Measurements from ENCODE around the gene SLC6A13. TPM values are rescaled to one million over a fixed set of nuclear protein-coding genes. Genes with fewer than 3 reads are reported as not detected.

Gene SLC6A13
- polyA plus RNA-seq, 1 donor from 2014 or later, result 1.4 TPM

DNA sequence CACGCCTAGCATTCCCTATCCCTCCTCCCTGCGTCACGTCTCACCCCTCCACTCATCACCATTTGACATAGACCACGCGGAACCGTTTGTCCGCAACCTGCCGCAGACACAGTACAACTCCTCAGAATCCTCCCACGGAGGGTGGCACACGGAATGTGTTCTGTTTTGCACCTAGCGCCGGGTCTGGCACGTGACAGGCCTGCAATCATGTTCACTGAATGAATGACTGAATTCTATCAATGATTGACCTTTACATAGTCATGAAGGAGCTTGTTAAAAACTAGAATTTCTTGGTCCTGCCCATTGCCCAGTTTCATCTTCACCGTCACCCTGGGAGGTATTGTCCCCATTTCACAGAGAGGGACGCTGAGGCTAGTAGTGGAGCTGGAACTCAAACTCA lies 53.4 kb downstream of the SLC6A13 start:
- Histone ChIP-seq H3F3A (ENCODE audit: insufficient read depth, low read length, poor library complexity, severe bottlenecking) (no peaks in the 10 kb centered on the region), H2AFZ (ENCODE audit: low read depth, low read length) (no peak overlapping the region), H3K9me3 (ENCODE audit: low read length) (no peaks in the 10 kb centered on the region), H3K9ac (ENCODE audit: low read length) (no peak overlapping the region), H3K9me2 (ENCODE audit: insufficient read depth, low read length) (no peaks in the 10 kb centered on the region), H3K4me2 (ENCODE audit: low read length) (no peak overlapping the region), H3K27ac (ENCODE audit: low read length) (no peak overlapping the region), H3K27me3 (ENCODE audit: insufficient read depth, low read depth, low read length) (peaks cover 5% of the 10 kb centered on the region), H4K20me1 (ENCODE audit: insufficient read depth) (no peaks in the 10 kb centered on the region), H3K4me3 (ENCODE audit: low read length) (no peak overlapping the region), H3K79me2 (replicated peaks; ENCODE audit: insufficient read depth, low read length) (no peaks in the 10 kb centered on the region), H3K36me3 (ENCODE audit: insufficient read depth, low read length) (no peaks in the 10 kb centered on the region)
- no peak for TF ChIP-seq TAF1 (IDR thresholded peaks at IDR 0.05; ENCODE audit: low read depth)
- no peak for TF ChIP-seq RAD21 (conservative IDR thresholded peaks at IDR 0.05)
- TF ChIP-seq EP300 (conservative IDR thresholded peaks at IDR 0.05; ENCODE audit: poor library complexity, severe bottlenecking), result no peak
- TF ChIP-seq, protein P1, sequence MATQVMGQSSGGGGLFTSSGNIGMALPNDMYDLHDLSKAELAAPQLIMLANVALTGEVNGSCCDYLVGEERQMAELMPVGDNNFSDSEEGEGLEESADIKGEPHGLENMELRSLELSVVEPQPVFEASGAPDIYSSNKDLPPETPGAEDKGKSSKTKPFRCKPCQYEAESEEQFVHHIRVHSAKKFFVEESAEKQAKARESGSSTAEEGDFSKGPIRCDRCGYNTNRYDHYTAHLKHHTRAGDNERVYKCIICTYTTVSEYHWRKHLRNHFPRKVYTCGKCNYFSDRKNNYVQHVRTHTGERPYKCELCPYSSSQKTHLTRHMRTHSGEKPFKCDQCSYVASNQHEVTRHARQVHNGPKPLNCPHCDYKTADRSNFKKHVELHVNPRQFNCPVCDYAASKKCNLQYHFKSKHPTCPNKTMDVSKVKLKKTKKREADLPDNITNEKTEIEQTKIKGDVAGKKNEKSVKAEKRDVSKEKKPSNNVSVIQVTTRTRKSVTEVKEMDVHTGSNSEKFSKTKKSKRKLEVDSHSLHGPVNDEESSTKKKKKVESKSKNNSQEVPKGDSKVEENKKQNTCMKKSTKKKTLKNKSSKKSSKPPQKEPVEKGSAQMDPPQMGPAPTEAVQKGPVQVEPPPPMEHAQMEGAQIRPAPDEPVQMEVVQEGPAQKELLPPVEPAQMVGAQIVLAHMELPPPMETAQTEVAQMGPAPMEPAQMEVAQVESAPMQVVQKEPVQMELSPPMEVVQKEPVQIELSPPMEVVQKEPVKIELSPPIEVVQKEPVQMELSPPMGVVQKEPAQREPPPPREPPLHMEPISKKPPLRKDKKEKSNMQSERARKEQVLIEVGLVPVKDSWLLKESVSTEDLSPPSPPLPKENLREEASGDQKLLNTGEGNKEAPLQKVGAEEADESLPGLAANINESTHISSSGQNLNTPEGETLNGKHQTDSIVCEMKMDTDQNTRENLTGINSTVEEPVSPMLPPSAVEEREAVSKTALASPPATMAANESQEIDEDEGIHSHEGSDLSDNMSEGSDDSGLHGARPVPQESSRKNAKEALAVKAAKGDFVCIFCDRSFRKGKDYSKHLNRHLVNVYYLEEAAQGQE (IDR thresholded peaks at IDR 0.05; ENCODE audit: borderline replicate concordance), result no peak
- TF ChIP-seq, protein P2, sequence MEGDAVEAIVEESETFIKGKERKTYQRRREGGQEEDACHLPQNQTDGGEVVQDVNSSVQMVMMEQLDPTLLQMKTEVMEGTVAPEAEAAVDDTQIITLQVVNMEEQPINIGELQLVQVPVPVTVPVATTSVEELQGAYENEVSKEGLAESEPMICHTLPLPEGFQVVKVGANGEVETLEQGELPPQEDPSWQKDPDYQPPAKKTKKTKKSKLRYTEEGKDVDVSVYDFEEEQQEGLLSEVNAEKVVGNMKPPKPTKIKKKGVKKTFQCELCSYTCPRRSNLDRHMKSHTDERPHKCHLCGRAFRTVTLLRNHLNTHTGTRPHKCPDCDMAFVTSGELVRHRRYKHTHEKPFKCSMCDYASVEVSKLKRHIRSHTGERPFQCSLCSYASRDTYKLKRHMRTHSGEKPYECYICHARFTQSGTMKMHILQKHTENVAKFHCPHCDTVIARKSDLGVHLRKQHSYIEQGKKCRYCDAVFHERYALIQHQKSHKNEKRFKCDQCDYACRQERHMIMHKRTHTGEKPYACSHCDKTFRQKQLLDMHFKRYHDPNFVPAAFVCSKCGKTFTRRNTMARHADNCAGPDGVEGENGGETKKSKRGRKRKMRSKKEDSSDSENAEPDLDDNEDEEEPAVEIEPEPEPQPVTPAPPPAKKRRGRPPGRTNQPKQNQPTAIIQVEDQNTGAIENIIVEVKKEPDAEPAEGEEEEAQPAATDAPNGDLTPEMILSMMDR (IDR thresholded peaks at IDR 0.05; ENCODE audit: poor library complexity, severe bottlenecking), result no peak
- no peak for TF ChIP-seq EZH2 (IDR thresholded peaks at IDR 0.05; ENCODE audit: borderline replicate concordance, insufficient read depth, low read length, poor library complexity, severe bottlenecking)
- TF ChIP-seq SMC3 (conservative IDR thresholded peaks at IDR 0.05; ENCODE audit: poor library complexity), result no peak
- TF ChIP-seq POLR2AphosphoS5 (IDR thresholded peaks at IDR 0.05), result no peak
- TF ChIP-seq MXI1 (conservative IDR thresholded peaks at IDR 0.05; ENCODE audit: poor library complexity, severe bottlenecking), result no peak

DNA sequence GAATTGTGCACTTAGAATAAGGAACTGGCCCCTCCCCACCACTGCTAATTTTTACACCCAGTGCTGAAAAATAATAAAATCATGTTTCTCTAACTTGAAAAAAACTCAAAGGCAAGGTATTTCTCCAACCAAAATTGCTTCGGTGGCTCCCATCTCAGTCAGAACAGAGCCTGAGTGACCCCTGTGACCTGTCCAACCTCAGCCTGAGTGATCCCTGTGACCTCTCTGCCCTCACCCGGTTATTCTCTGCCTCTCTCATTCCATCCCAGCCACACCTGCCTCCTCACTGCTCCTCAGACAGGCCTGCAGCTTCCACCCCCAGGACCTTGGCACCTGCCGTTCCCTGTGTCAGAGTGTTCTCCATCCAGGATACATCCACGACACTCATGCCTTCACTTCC lies 53.8 kb downstream of the SLC6A13 start:
- Histone ChIP-seq H3K4me2 (ENCODE audit: low read length) (no peak overlapping the region), H3F3A (ENCODE audit: insufficient read depth, low read length, poor library complexity, severe bottlenecking) (no peaks in the 10 kb centered on the region), H3K9me3 (ENCODE audit: low read length) (no peaks in the 10 kb centered on the region), H4K20me1 (ENCODE audit: insufficient read depth) (no peaks in the 10 kb centered on the region), H3K4me3 (ENCODE audit: low read length) (no peak overlapping the region), H3K79me2 (replicated peaks; ENCODE audit: insufficient read depth, low read length) (no peaks in the 10 kb centered on the region), H2AFZ (ENCODE audit: low read depth, low read length) (no peak overlapping the region), H3K9ac (ENCODE audit: low read length) (no peak overlapping the region), H3K27ac (ENCODE audit: low read length) (no peak overlapping the region), H3K36me3 (ENCODE audit: insufficient read depth, low read length) (no peaks in the 10 kb centered on the region), H3K27me3 (ENCODE audit: insufficient read depth, low read depth, low read length) (peaks cover 9% of the 10 kb centered on the region), H3K9me2 (ENCODE audit: insufficient read depth, low read length) (no peaks in the 10 kb centered on the region)
- TF ChIP-seq TAF1 (IDR thresholded peaks at IDR 0.05; ENCODE audit: low read depth) (no peak), RAD21 (conservative IDR thresholded peaks at IDR 0.05) (no peak), EP300 (conservative IDR thresholded peaks at IDR 0.05; ENCODE audit: poor library complexity, severe bottlenecking) (no peak)

DNA sequence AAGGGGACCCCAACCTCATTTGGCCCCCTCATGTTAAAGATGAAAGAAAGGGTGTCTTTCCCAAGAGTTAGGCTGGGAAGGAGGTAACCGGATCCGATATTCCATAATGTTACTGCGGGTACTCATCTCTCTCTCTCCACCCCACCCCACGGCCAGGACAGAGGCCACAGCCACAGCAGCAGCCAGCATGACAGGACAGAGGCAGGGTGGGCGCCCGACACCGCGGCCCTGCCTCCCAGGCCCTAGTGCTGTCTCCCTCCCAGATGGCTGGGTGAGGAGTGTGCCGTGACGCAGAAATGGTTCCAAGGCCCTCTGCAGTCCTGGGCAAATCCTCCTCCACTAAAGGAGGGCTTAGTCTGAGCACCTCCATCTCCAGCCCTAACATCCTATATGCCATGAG lies 54.8 kb downstream of the SLC6A13 start:
- Histone ChIP-seq H3K9me2 (ENCODE audit: insufficient read depth, low read length) (no peaks in the 10 kb centered on the region), H2AFZ (ENCODE audit: low read depth, low read length) (no peak overlapping the region), H3F3A (ENCODE audit: insufficient read depth, low read length, poor library complexity, severe bottlenecking) (no peaks in the 10 kb centered on the region), H4K20me1 (ENCODE audit: insufficient read depth) (no peaks in the 10 kb centered on the region), H3K9ac (ENCODE audit: low read length) (no peak overlapping the region), H3K36me3 (ENCODE audit: insufficient read depth, low read length) (no peaks in the 10 kb centered on the region), H3K4me2 (ENCODE audit: low read length) (no peak overlapping the region), H3K79me2 (replicated peaks; ENCODE audit: insufficient read depth, low read length) (no peaks in the 10 kb centered on the region), H3K27me3 (ENCODE audit: insufficient read depth, low read depth, low read length) (peaks cover 16% of the 10 kb centered on the region), H3K9me3 (ENCODE audit: low read length) (no peaks in the 10 kb centered on the region), H3K27ac (ENCODE audit: low read length) (no peak overlapping the region), H3K4me3 (ENCODE audit: low read length) (no peak overlapping the region)
- TF ChIP-seq, protein P2 (IDR thresholded peaks at IDR 0.05; ENCODE audit: poor library complexity, severe bottlenecking), result no peak
- TF ChIP-seq, protein P1 (IDR thresholded peaks at IDR 0.05; ENCODE audit: borderline replicate concordance), result no peak
- TF ChIP-seq RAD21 (conservative IDR thresholded peaks at IDR 0.05) (no peak), EZH2 (IDR thresholded peaks at IDR 0.05; ENCODE audit: borderline replicate concordance, insufficient read depth, low read length, poor library complexity, severe bottlenecking) (no peak), POLR2AphosphoS5 (IDR thresholded peaks at IDR 0.05) (no peak), SMC3 (conservative IDR thresholded peaks at IDR 0.05; ENCODE audit: poor library complexity) (no peak), EP300 (conservative IDR thresholded peaks at IDR 0.05; ENCODE audit: poor library complexity, severe bottlenecking) (no peak), MXI1 (conservative IDR thresholded peaks at IDR 0.05; ENCODE audit: poor library complexity, severe bottlenecking) (no peak), TAF1 (IDR thresholded peaks at IDR 0.05; ENCODE audit: low read depth) (no peak)

Measured in neural cell (in vitro differentiated cells).